Activated CD4-positive, alpha-beta T cell treated with anti-CD3 and anti-CD28 coated beads for 48 hours (primary cell): Measurements from ENCODE around the gene SMIM10.
"Not testable (repeated sequence)": the region's sequence is repeated elsewhere in the genome, so short reads cannot be mapped to it uniquely, and the experiment has no call there.

Experiments used
- DNase-seq: peaks from one replicate; pipeline ENCODE4 v3.0.0-alpha.2; 2020

SMIM10 gene

GRCh38 chrX:135015523-135016245, 24.9 kb downstream of the SMIM10 start:
- no peak for DNase-seq

GRCh38 chrX:135019890-135020289, 29.1 kb downstream of the SMIM10 start:
- not testable (repeated sequence) for DNase-seq

GRCh38 chrX:135023791-135024190, 33.0 kb downstream of the SMIM10 start:
- DNase-seq, result not testable (repeated sequence)

GRCh38 chrX:135024526-135024925, 33.7 kb downstream of the SMIM10 start:
- no peak for DNase-seq

GRCh38 chrX:135030207-135030963, 39.6 kb downstream of the SMIM10 start:
- DNase-seq, result not testable (repeated sequence)

- not testable (repeated sequence) for DNase-seq
Observed at GRCh38 chrX:135041149-135042123, 50.6 kb downstream of the SMIM10 start.
